Measurements from ENCODE around the gene GPR3.

DNA sequence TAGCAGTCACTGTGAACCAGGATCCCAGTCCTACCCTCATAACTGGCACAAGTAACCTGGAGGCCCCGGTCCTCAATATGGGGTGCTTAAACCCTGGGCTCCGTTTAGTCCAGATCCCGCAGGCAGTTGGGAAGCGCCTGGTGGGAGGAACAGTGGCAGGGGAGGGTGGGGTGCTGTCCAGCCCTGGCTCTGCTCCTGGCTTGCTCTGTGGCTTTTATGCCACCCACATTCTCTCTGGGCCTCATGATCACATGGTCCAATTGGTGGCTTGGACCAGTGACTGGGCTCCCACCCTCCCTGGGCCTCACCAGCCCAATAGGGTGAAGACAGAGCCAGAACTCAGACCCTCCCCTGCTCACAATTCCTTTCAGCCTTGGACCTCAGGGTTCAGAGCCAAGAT, 12.2 kb upstream of the GPR3 start:
- TF ChIP-seq, protein P1, sequence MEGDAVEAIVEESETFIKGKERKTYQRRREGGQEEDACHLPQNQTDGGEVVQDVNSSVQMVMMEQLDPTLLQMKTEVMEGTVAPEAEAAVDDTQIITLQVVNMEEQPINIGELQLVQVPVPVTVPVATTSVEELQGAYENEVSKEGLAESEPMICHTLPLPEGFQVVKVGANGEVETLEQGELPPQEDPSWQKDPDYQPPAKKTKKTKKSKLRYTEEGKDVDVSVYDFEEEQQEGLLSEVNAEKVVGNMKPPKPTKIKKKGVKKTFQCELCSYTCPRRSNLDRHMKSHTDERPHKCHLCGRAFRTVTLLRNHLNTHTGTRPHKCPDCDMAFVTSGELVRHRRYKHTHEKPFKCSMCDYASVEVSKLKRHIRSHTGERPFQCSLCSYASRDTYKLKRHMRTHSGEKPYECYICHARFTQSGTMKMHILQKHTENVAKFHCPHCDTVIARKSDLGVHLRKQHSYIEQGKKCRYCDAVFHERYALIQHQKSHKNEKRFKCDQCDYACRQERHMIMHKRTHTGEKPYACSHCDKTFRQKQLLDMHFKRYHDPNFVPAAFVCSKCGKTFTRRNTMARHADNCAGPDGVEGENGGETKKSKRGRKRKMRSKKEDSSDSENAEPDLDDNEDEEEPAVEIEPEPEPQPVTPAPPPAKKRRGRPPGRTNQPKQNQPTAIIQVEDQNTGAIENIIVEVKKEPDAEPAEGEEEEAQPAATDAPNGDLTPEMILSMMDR (IDR thresholded peaks at IDR 0.05): no peak
- TF ChIP-seq POLR2A (IDR thresholded peaks at IDR 0.05): no peak
